Liver (tissue), 9 donors: Measurements from ENCODE around the gene BDKRB2. TPM values are rescaled to one million over a fixed set of nuclear protein-coding genes. Genes with fewer than 3 reads are reported as not detected.

Experiments used
- DNase-seq: peaks from one replicate; pipeline ENCODE4 v3.0.0-alpha.2; 2017; ENCODE audit warnings: low spot score
- H3K27ac ChIP-seq, 2 donors: one replicate each; pipeline ENCODE4 v1.7.0; 2013; ENCODE audit warnings: inconsistent platforms in 2 of 2, low read length in 2 of 2, control low read depth in 1 of 2, low read depth in 1 of 2, mild to moderate bottlenecking in 1 of 2
- H3K27me3 ChIP-seq, 4 donors: one replicate each; pipeline versions ENCODE4 v1.6.1 to v1.7.0; 2013; ENCODE audit warnings: low read length in 3 of 4, inconsistent platforms in 1 of 4, mild to moderate bottlenecking in 1 of 4, moderate library complexity in 1 of 4; ENCODE audit not compliant: control insufficient read depth in 4 of 4, insufficient read depth in 4 of 4
- H3K36me3 ChIP-seq, 4 donors: one replicate each; pipeline versions ENCODE4 v1.6.1 to v1.7.0; 2013; ENCODE audit warnings: low read length in 3 of 4, mild to moderate bottlenecking in 3 of 4, low read depth in 1 of 4, moderate library complexity in 1 of 4; ENCODE audit not compliant: control insufficient read depth in 4 of 4, insufficient read depth in 3 of 4
- H3K4me1 ChIP-seq, 4 donors: one replicate each; pipeline versions ENCODE4 v1.6.1 to v1.7.0; 2013; ENCODE audit warnings: low read length in 3 of 4, mild to moderate bottlenecking in 3 of 4, moderate library complexity in 1 of 4; ENCODE audit not compliant: control insufficient read depth in 4 of 4, insufficient read depth in 4 of 4
- H3K4me3 ChIP-seq, 3 donors: one replicate each; pipeline versions ENCODE4 v1.6.1 to v1.7.0; 2013; ENCODE audit warnings: low read length in 3 of 3, control low read depth in 1 of 3, low read depth in 1 of 3, mild to moderate bottlenecking in 1 of 3
- H3K9ac ChIP-seq, 2 donors: one replicate each; pipeline ENCODE4 v1.7.0; 2013; ENCODE audit warnings: low read length in 2 of 2, mild to moderate bottlenecking in 2 of 2, moderate library complexity in 2 of 2, control low read depth in 1 of 2, low read depth in 1 of 2
- H3K9me3 ChIP-seq, 4 donors: one replicate each; pipeline versions ENCODE4 v1.6.1 to v1.7.0; 2013; ENCODE audit warnings: low read length in 3 of 4; ENCODE audit not compliant: control insufficient read depth in 4 of 4
- FOXA1 ChIP-seq: IDR thresholded peaks from 2 replicates; pipeline ENCODE4 v1.6.1; 2016; ENCODE audit warnings: antibody characterized with exemption
- FOXA2 ChIP-seq: IDR thresholded peaks from 2 replicates; pipeline ENCODE4 v1.6.1; 2016; ENCODE audit warnings: antibody characterized with exemption
- GABPA ChIP-seq, 2 donors: IDR thresholded peaks in 1 of 2; conservative IDR thresholded peaks in 1 of 2; 2 replicates each; pipeline ENCODE4 v1.6.1; 2016; ENCODE audit warnings: antibody characterized with exemption in 2 of 2, mild to moderate bottlenecking in 1 of 2, moderate library complexity in 1 of 2
- HNF4A ChIP-seq, 2 donors: conservative IDR thresholded peaks; 2 replicates each; pipeline ENCODE4 v1.6.1; 2016; ENCODE audit warnings: antibody characterized with exemption in 2 of 2, mild to moderate bottlenecking in 2 of 2
- JUND ChIP-seq, 2 donors: IDR thresholded peaks; 2 replicates each; pipeline ENCODE4 v1.6.1; 2016; ENCODE audit warnings: antibody characterized with exemption in 2 of 2
- RAD21 ChIP-seq, 2 donors: IDR thresholded peaks; 2 replicates each; pipeline ENCODE4 v1.6.1; 2016; ENCODE audit warnings: antibody characterized with exemption in 2 of 2, mild to moderate bottlenecking in 2 of 2
- RXRA ChIP-seq, 2 donors: IDR thresholded peaks; 2 replicates each; pipeline ENCODE4 v1.6.1; 2017 to 2018; ENCODE audit warnings: antibody characterized with exemption in 2 of 2, mild to moderate bottlenecking in 1 of 2
- SP1 ChIP-seq: IDR thresholded peaks from 2 replicates; pipeline ENCODE4 v1.6.1; 2018; ENCODE audit warnings: antibody characterized with exemption, mild to moderate bottlenecking
- TAF1 ChIP-seq: conservative IDR thresholded peaks from 2 replicates; pipeline ENCODE4 v1.6.1; 2016; ENCODE audit warnings: antibody characterized with exemption, mild to moderate bottlenecking
- YY1 ChIP-seq: IDR thresholded peaks from 2 replicates; pipeline ENCODE4 v1.6.1; 2016; ENCODE audit warnings: antibody characterized with exemption, mild to moderate bottlenecking
- WGBS: extraction: QIAGEN DNeasy Blood & Tissue Kit; methylation state at CpG from one replicate; pipeline ENCODE4 v1.1.7; 2013; 5-methylcytosine and 5-hydroxymethylcytosine counted together
- polyA plus RNA-seq, 2 donors: library from polyadenylated mRNA; stranded (reverse) in 1 of 2; unstranded in 1 of 2; fragments of 200-250 nt in 1 of 2; fragments of >200 nt in 1 of 2; fragmentation: Nextera tagmentation in 1 of 2; extraction: Ambion mirVana in 1 of 2; gene quantifications; one replicate each; pipeline versions ENCODE4 v1.2.1 to v1.2.3, GENCODE V29; 2013 to 2015
- total RNA-seq, 2 donors: library from RNA; depleted of rRNA; stranded (reverse); fragments of >200 nt; gene quantifications; one replicate each; pipeline ENCODE4 v1.2.3, GENCODE V29; 2014
- TF ChIP-seq, protein P1 (sequence below): IDR thresholded peaks from 2 replicates; pipeline ENCODE4 v1.6.1; 2016; ENCODE audit warnings: antibody characterized with exemption
- TF ChIP-seq, protein P2 (sequence below): IDR thresholded peaks from 2 replicates; pipeline ENCODE4 v1.6.1; 2016; ENCODE audit warnings: antibody characterized with exemption
- TF ChIP-seq, protein P3 (sequence below): IDR thresholded peaks from 2 replicates; pipeline ENCODE4 v1.6.1; 2016; ENCODE audit warnings: antibody characterized with exemption
- TF ChIP-seq, protein P4 (sequence below): IDR thresholded peaks from 2 replicates; pipeline ENCODE4 v1.6.1; 2016; ENCODE audit warnings: antibody characterized with exemption, mild to moderate bottlenecking
- donor health status: healthy.
- donor health status: healthy.
- donor health status: healthy.
- donor health status: healthy.
- donor health status: healthy.

The BDKRB2 gene
- total and polyA plus RNA-seq, 4 donors: 0.10 to 0.25 (median 0.17) TPM

DNA sequence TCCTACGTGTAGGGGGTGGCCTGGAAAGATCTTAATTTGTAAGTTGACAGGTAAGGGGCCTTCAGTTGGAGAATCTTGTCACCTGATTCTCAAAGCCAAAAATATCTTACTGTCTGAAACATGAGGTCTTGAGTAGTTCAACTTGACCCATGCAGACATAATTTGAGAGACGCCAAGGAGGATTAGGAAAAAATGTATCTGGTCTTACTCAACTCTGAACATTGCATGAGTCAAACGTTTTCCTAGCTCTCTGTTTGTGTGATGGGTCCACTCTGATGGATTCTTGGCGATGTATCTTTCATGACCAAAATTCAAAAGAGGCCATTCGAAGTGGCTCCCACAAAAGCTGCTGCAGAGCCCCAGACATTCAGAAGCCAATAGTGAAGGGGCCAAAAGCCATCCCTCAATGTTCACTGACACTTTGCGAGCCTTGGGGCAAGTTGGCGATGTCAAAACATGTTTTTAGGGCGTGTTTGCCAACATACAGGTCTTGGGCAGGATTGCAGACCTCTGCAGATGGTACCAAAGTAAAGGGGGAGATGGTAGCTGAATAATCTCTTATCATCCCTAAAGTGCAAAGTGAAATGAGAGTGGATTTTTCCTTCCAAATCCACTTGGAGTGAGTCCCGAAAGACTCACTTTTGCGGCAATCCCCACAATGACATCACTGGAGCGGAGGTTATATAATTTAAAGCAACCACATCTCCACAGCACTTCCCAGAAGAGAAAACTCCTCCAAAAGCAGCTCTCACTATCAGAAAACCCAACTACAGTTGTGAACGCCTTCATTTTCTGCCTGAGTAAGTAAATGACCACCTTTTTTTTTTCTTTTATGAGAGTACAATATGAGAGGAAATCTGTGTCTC lies 51.1 kb downstream of the BDKRB2 start, which contains the start of gene BDKRB1:
BDKRB1 (plus strand) TSS at position 710 of the 866 bp plus-strand sequence. CDS start 7,473 bp downstream, outside the sequence.
- TF ChIP-seq, protein P1, sequence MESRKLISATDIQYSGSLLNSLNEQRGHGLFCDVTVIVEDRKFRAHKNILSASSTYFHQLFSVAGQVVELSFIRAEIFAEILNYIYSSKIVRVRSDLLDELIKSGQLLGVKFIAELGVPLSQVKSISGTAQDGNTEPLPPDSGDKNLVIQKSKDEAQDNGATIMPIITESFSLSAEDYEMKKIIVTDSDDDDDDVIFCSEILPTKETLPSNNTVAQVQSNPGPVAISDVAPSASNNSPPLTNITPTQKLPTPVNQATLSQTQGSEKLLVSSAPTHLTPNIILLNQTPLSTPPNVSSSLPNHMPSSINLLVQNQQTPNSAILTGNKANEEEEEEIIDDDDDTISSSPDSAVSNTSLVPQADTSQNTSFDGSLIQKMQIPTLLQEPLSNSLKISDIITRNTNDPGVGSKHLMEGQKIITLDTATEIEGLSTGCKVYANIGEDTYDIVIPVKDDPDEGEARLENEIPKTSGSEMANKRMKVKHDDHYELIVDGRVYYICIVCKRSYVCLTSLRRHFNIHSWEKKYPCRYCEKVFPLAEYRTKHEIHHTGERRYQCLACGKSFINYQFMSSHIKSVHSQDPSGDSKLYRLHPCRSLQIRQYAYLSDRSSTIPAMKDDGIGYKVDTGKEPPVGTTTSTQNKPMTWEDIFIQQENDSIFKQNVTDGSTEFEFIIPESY: no peak
- TF ChIP-seq TAF1: no peak
- no peak for TF ChIP-seq RAD21 (IDR thresholded peaks at IDR 0.05)
- H3K27ac ChIP-seq: no peak within 1 kb of the TSS
- no peak within 1 kb of the TSS for H3K9ac ChIP-seq
- DNase-seq: no peak
- peaks cover 0 to 3% (median 0%) of the 10 kb centered on the region in 4 donors for H3K27me3 ChIP-seq
- no peak within 1 kb of the TSS for H3K4me3 ChIP-seq
- no peaks in the 10 kb centered on the region for H3K4me1 ChIP-seq
- no peaks in the 10 kb centered on the region for H3K9me3 ChIP-seq
- 76% methylated on average over 12 of the region's 12 CpGs for WGBS
- no peaks in the 10 kb centered on the region for H3K36me3 ChIP-seq

DNA sequence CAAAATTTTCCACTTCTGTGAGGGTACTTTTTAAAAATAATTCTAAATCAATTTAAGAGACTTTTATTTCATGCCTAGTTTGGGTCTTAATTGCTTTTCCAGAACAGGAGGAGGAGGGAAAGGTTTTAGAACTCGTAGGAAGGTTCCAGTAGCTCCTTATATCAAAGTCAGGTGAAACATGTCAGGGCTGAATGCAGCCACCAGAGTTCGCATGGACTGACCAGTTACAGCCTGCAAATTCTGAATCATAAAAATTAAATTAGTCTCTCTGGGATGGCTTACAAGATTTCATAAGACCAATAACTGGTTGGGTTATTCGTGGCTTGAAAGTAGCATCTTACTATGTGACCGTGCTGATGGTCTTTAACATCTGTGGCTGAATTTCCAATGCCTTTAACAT lies 51.8 kb downstream of the BDKRB2 start:
- Histone ChIP-seq H3K36me3 (no peaks in the 10 kb centered on the region), H3K4me3 (no peak overlapping the region), H3K4me1 (no peaks in the 10 kb centered on the region), H3K9ac (no peak overlapping the region), H3K27ac (no peak overlapping the region), H3K9me3 (no peaks in the 10 kb centered on the region), H3K27me3 (peaks cover 0 to 3% (median 0%) of the 10 kb centered on the region in 4 donors)
- DNase-seq: no peak
- WGBS: 82% methylated on average over 4 of the region's 4 CpGs
- TF ChIP-seq RAD21 (IDR thresholded peaks at IDR 0.05) (no peak), FOXA2 (no peak), RXRA (IDR thresholded peaks at IDR 0.05) (no peak), YY1 (no peak), JUND (IDR thresholded peaks at IDR 0.05) (no peak)

DNA sequence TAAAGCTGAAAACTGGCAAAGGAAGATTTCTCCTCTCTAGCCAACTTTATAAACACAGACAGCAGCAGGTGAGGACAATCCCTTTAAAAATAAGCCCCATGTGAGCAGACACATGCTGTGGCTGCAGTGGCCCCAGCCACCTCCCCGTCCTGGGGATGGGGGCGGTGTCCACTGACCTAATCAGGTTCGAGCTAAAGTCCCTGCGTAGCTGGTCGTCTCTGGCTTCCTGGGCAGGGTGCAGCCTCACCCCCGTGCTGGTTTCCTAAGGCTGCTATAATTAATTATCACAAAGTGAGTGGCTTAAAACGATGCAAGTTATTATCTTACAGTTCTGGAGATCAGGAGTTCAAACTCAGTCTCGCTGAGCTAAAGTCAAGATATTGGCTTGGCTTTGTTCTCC lies 52.4 kb downstream of the BDKRB2 start:
- no peaks in the 10 kb centered on the region for H3K9me3 ChIP-seq
- TF ChIP-seq RXRA (IDR thresholded peaks at IDR 0.05) (no peak), FOXA2 (no peak), RAD21 (IDR thresholded peaks at IDR 0.05) (no peak), GABPA (IDR thresholded peaks at IDR 0.05 in 1 of 2, conservative IDR thresholded peaks at IDR 0.05 in 1 of 2) (no peak), FOXA1 (no peak), TAF1 (no peak), JUND (IDR thresholded peaks at IDR 0.05) (no peak), HNF4A (conservative IDR thresholded peaks at IDR 0.05) (no peak), SP1 (no peak)
- TF ChIP-seq, protein P2, sequence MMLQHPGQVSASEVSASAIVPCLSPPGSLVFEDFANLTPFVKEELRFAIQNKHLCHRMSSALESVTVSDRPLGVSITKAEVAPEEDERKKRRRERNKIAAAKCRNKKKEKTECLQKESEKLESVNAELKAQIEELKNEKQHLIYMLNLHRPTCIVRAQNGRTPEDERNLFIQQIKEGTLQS: no peak
- TF ChIP-seq, protein P1: no peak
- TF ChIP-seq, protein P3, sequence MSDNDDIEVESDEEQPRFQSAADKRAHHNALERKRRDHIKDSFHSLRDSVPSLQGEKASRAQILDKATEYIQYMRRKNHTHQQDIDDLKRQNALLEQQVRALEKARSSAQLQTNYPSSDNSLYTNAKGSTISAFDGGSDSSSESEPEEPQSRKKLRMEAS: no peak
- TF ChIP-seq, protein P4, sequence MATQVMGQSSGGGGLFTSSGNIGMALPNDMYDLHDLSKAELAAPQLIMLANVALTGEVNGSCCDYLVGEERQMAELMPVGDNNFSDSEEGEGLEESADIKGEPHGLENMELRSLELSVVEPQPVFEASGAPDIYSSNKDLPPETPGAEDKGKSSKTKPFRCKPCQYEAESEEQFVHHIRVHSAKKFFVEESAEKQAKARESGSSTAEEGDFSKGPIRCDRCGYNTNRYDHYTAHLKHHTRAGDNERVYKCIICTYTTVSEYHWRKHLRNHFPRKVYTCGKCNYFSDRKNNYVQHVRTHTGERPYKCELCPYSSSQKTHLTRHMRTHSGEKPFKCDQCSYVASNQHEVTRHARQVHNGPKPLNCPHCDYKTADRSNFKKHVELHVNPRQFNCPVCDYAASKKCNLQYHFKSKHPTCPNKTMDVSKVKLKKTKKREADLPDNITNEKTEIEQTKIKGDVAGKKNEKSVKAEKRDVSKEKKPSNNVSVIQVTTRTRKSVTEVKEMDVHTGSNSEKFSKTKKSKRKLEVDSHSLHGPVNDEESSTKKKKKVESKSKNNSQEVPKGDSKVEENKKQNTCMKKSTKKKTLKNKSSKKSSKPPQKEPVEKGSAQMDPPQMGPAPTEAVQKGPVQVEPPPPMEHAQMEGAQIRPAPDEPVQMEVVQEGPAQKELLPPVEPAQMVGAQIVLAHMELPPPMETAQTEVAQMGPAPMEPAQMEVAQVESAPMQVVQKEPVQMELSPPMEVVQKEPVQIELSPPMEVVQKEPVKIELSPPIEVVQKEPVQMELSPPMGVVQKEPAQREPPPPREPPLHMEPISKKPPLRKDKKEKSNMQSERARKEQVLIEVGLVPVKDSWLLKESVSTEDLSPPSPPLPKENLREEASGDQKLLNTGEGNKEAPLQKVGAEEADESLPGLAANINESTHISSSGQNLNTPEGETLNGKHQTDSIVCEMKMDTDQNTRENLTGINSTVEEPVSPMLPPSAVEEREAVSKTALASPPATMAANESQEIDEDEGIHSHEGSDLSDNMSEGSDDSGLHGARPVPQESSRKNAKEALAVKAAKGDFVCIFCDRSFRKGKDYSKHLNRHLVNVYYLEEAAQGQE: no peak
- no peak overlapping the region for H3K4me3 ChIP-seq
- DNase-seq: no peak
- H3K27me3 ChIP-seq: peaks cover 0 to 3% (median 0%) of the 10 kb centered on the region in 4 donors
- no peaks in the 10 kb centered on the region for H3K36me3 ChIP-seq
- 72% methylated on average over 8 of the region's 8 CpGs for WGBS
- no peaks in the 10 kb centered on the region for H3K4me1 ChIP-seq
- H3K27ac ChIP-seq: no peak overlapping the region
- no peak overlapping the region for H3K9ac ChIP-seq
